Temporal lobe (tissue), 2 donors: ENCODE results near the gene MADCAM1. TPM values are rescaled to one million over a fixed set of nuclear protein-coding genes. Genes with fewer than 3 reads are reported as not detected.

Experiments
- small RNA-seq: library from RNA; depleted of rRNA; stranded (forward); fragments of <200 nt; gene quantifications from one replicate; pipeline ENCODE3, GENCODE V24; 2014; ENCODE audit warnings: low replicate concordance
- total RNA-seq: library from RNA; depleted of rRNA; stranded (reverse); fragments of >200 nt; gene quantifications from one replicate; pipeline ENCODE4 v1.2.3, GENCODE V29; 2014

Gene MADCAM1
- total RNA-seq, 1 donor from 2014 or later = 0.74 TPM

Small RNAs within 50 kb of the gene (small RNA-seq; reads per million reads assigned to genes)
- not detected for gene RNA5SP462

Other genes starting within 250 kb of the MADCAM1 start
- gene PLPP2, start 205.1 kb upstream of the MADCAM1 start, total RNA-seq = 1.2 TPM
- gene MIER2, start 151.7 kb upstream of the MADCAM1 start, total RNA-seq = 4.2 TPM
- 16.0 TPM for gene C2CD4C, start 87.3 kb upstream of the MADCAM1 start, total RNA-seq
- 8.9 TPM for gene SHC2, start 35.5 kb upstream of the MADCAM1 start, total RNA-seq
- gene TPGS1, start 11.0 kb downstream of the MADCAM1 start, total RNA-seq = 12.8 TPM
- gene CDC34, start 35.3 kb downstream of the MADCAM1 start, total RNA-seq = 36.4 TPM
- not detected for gene GZMM, start 47.6 kb downstream of the MADCAM1 start, total RNA-seq
- gene BSG, start 76.1 kb downstream of the MADCAM1 start, total RNA-seq = 91.2 TPM
- gene HCN2, start 93.4 kb downstream of the MADCAM1 start, total RNA-seq = 9.1 TPM
- gene POLRMT, start 137.1 kb downstream of the MADCAM1 start, total RNA-seq = 11.3 TPM
- gene FGF22, start 143.4 kb downstream of the MADCAM1 start, total RNA-seq = 0.25 TPM
- 11.8 TPM for gene RNF126, start 166.7 kb downstream of the MADCAM1 start, total RNA-seq
- gene FSTL3, start 179.9 kb downstream of the MADCAM1 start, total RNA-seq = 4.9 TPM
- not detected for gene PRSS57, start 199.0 kb downstream of the MADCAM1 start, total RNA-seq
- gene PALM, start 212.4 kb downstream of the MADCAM1 start, total RNA-seq = 84.1 TPM